AG04449 (cell line): ENCODE measurements around the gene SUPT20HL1.
"Not testable (repeated sequence)": the region's sequence is repeated elsewhere in the genome, so short reads cannot be mapped to it uniquely, and the experiment has no call there.

Experiments used
- CTCF ChIA-PET: fragments of 350-600 bp; formaldehyde crosslinking; extraction: SDS; loops from one replicate; lab custom pipeline; 2021; ENCODE audit warnings: antibody characterized with exemption; lab: Yijun Ruan, JAX
- POLR2A ChIA-PET: fragments of 400-600, 350-600 bp; formaldehyde crosslinking; extraction: SDS; loops from one replicate; lab custom pipeline; 2020; ENCODE audit warnings: antibody characterized with exemption, inconsistent platforms; lab: Yijun Ruan, JAX
- DNase-seq: peaks from one replicate; pipeline ENCODE4 v3.0.0-alpha.2; 2010; ENCODE audit warnings: low read depth, low spot score
- H3K4me3 ChIP-seq: 2 replicates; pipeline ENCODE4 v1.5.1; 2011; ENCODE audit warnings: low read depth, mild to moderate bottlenecking, control low read depth, low read length
- TF ChIP-seq, protein P1 (sequence below): IDR thresholded peaks from one replicate; pipeline ENCODE4 v1.5.1; 2011; ENCODE audit warnings: mild to moderate bottlenecking, moderate library complexity, low read length, control low read depth, inconsistent platforms; ENCODE audit not compliant: insufficient read depth; ENCODE audit errors: missing control alignments

SUPT20HL1 gene

DNA sequence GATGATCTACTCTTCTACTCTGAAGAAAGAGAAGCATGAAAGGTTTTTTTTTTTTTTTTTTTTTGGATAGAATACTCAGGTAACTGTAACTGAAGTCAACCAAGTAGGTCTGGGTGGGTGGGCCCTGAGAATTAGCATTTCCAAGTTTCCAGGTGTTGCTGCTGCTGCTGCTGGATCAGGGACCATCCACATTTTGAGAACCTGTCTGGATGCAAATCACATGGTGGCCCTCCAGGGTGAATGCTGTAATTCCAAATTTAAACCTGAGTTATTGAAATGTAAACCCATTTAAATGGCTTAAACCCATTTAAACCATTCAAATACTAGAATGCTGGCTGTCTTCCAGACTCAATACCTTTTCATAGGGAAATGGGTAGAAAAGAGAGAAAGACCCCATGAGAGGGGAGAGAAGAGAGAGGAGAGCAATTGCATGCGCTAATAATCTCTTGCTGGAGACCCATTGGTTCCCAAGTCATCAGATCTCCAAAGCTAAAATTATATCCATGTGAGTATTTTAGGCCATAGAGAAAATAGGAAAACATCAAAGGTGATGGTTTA lies 17.6 kb downstream of the SUPT20HL1 start:
- TF ChIP-seq, protein P1, sequence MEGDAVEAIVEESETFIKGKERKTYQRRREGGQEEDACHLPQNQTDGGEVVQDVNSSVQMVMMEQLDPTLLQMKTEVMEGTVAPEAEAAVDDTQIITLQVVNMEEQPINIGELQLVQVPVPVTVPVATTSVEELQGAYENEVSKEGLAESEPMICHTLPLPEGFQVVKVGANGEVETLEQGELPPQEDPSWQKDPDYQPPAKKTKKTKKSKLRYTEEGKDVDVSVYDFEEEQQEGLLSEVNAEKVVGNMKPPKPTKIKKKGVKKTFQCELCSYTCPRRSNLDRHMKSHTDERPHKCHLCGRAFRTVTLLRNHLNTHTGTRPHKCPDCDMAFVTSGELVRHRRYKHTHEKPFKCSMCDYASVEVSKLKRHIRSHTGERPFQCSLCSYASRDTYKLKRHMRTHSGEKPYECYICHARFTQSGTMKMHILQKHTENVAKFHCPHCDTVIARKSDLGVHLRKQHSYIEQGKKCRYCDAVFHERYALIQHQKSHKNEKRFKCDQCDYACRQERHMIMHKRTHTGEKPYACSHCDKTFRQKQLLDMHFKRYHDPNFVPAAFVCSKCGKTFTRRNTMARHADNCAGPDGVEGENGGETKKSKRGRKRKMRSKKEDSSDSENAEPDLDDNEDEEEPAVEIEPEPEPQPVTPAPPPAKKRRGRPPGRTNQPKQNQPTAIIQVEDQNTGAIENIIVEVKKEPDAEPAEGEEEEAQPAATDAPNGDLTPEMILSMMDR: no peak
- CTCF ChIA-PET: no interaction called here
- POLR2A ChIA-PET: no interaction called here
- no peak for DNase-seq
- no peak overlapping the region for H3K4me3 ChIP-seq

DNA sequence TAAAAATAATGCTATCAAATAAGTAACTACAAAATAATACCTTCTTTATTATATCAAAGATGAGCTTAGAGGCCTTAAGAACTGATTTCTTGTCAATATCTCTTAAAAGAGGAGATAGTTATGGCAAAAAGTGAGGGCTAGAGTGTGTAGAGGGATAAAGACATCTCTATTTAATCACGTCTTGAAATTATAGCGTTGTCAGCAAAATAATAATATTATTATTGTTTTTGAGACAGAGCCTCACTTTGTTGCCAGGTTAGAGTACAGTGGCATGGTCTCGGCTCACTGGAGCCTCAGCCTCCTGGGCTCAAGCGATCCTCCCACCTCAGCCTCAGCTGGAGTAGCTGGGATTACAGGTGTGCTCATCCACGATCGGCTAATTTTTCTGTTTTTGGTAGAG lies 18.3 kb downstream of the SUPT20HL1 start:
- H3K4me3 ChIP-seq: no peak overlapping the region
- TF ChIP-seq, protein P1: no peak
- ChIA-PET POLR2A (no interaction called here), CTCF (no interaction called here)
- DNase-seq: no peak

DNA sequence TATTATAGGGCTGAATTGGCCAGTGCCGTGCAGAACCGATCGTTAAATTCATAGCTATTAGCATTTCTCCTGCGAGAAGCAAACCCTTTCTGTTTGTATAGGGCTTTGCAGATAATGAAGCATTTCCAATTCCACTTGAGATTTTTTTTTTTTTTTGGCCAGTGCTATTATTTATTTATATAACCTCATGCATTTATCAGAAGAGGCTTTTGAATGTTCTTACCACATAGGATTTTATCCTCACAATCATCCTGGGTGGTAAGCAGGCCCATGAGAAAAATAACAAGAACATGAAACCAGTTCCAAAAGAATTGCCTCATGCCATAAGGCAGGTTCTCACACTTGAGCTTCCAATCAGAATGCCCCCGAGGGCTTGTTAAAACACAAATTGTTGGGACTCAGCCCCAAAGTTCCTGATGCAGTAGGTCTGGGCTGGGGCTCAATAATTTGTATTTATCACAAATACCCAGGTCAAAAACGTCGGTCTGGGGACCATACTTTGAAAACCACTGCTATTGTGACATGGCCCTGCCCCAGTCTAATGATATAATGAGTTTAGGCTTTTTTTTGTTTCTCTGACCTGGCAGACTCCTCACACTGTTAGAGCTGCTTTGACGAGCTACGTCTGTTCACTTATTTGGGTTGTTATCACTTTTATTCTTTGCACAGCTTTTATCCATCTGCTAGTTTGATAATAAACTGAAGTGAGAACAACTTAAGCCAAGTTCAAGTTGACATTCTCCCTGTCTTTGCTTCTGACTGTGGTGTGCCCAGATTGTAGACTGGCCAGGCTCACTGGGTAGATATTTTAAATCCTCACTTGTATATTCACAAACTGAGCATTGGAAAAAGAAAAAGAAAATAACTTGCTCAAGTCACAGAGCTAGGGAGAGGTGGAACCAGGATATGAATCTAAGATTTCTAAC lies 20.1 kb downstream of the SUPT20HL1 start:
- TF ChIP-seq, protein P1: no peak
- H3K4me3 ChIP-seq: no peak overlapping the region
- POLR2A ChIA-PET: no interaction called here
- no peak for DNase-seq
- CTCF ChIA-PET: interaction anchor here (5.5 kb wide), 1 partner anchor 9 kb away, joined by 30 read pairs; no protein-coding TSS in a partner anchor

DNA sequence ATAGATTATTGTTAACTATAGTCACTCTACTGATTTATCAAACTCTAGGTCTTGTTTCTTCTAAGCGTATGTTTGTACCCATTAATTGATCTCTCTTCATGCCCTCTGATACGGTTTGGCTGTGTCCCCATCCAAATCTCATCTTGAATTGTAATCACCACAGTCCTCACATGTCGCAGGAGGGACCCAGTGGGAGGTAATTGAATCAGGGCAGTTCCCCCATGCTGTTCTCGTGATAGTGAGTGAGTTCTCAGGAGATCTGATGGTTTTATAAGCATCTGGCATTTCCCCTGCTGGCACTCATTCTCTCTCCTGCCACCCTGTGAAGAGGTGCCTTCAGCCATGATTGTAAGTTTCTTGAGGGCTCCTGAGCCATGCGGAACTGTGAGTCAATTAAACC lies 21.9 kb downstream of the SUPT20HL1 start:
- POLR2A ChIA-PET, DNase-seq, H3K4me3 ChIP-seq: not testable (repeated sequence)
- CTCF ChIA-PET: interaction anchor here (5.5 kb wide), 1 partner anchor 11 kb away, joined by 30 read pairs; no protein-coding TSS in a partner anchor

DNA sequence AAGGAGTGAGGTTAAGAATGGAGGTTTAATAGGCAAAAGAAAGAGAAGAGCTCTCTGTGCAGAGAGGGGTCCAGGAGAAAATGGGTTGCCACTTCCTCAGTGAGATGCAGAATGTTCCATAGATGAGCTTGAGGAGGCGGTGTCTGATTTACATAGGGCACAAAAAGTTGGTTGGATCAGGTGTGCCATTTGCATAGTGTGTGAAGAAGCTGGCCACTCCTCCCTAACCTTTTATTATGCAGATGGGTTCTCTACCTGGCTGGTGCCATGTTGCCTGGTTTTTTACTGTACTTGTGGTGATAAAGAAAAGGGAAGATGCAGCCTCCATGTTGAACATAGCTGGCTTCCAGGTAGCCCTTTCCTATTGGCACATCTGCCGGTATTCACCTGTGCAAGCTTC lies 27.3 kb downstream of the SUPT20HL1 start:
- TF ChIP-seq, protein P1: no peak
- H3K4me3 ChIP-seq: no peak overlapping the region
- DNase-seq: no peak
- POLR2A ChIA-PET: no interaction called here
- CTCF ChIA-PET: interaction anchor here (0.9 kb wide), 1 partner anchor 9 kb away, joined by 4 read pairs; no protein-coding TSS in a partner anchor

DNA sequence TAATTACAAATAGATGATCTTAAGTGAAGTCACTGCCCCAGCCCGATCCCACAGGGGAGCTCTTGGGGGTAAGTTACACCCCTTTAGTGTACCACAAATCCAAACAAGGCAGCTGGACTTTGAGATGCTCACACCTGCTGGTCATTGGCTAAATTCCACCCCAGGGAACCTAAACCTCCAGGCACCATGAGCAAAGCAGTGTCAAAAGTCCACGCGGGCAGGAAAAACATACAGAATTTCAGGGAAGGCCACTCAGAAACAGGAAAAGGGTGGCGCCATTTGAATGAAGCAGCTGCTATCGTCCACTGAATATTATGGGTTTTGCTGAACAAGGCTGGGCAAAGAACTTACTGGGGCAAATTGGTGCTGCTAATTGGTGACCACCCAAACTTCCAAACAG lies 30.9 kb downstream of the SUPT20HL1 start:
- no peak for DNase-seq
- ChIA-PET CTCF (interaction anchor here (1.0 to 1.6 kb wide), 2 partner anchors 108 to 132 kb away, joined by 3 to 5 read pairs; no protein-coding TSS in a partner anchor), POLR2A (no interaction called here)

More for the DNA sequence above, 30.9 kb downstream of the SUPT20HL1 start:
- TF ChIP-seq, protein P1: no peak
- no peak overlapping the region for H3K4me3 ChIP-seq
